HepG2 (cell line): Measurements from ENCODE around the gene PTPRH. TPM values are rescaled to one million over a fixed set of nuclear protein-coding genes. Genes with fewer than 3 reads are reported as not detected.

Experiments used
- GMEB2 ChIP-seq: IDR thresholded peaks from 2 replicates; pipeline ENCODE4 v1.6.1; 2016; ENCODE audit warnings: missing biosample characterization, missing genetic modification reagents, low read depth
- HNF1B ChIP-seq: sonication (generic); formaldehyde crosslinking; IDR thresholded peaks from 2 replicates; pipeline ENCODE4 v1.5.1; 2020; ENCODE audit warnings: mild to moderate bottlenecking, moderate library complexity, missing genetic modification reagents
- ZNF772 ChIP-seq: sonication (generic); formaldehyde crosslinking; IDR thresholded peaks from 2 replicates; pipeline ENCODE4 v1.5.0; 2020; ENCODE audit warnings: mild to moderate bottlenecking, missing genetic modification reagents
- polyA plus RNA-seq, 8 experiments: library from polyadenylated mRNA; depleted of rRNA in 3 of 8; stranded (reverse) in 7 of 8; unstranded in 1 of 8; fragments of >200 nt; fragmentation: Illumina TruSeq in 4 of 8; extraction: Trizol in 4 of 8; gene quantifications; 2 replicates each; pipeline versions ENCODE4 v1.2.1 to v1.2.3, GENCODE V29; 2011 to 2016; ENCODE audit warnings: low read depth in 4 of 8, missing spikeins in 1 of 8, mixed read lengths in 1 of 8; ENCODE audit not compliant: insufficient read depth in 1 of 8
- total RNA-seq, 5 experiments: library from RNA; depleted of rRNA; stranded (reverse); fragments of >200 nt; fragmentation: Illumina TruSeq; extraction: Trizol; gene quantifications; 2 replicates each; pipeline ENCODE4 v1.2.3, GENCODE V29; 2016; ENCODE audit warnings: low read depth in 1 of 5
- TF ChIP-seq, protein P1 (sequence below): sonication (generic); formaldehyde crosslinking; IDR thresholded peaks from 2 replicates; pipeline ENCODE4 v1.5.1; 2020; ENCODE audit warnings: mild to moderate bottlenecking, missing genetic modification reagents, borderline replicate concordance

Gene PTPRH
- total and polyA plus RNA-seq, 2 of the 13 experiments (the other 11 are each of a cell fraction or from before 2014, with no cell fraction given) = 14.7 to 125 TPM

- TF ChIP-seq, protein P1, sequence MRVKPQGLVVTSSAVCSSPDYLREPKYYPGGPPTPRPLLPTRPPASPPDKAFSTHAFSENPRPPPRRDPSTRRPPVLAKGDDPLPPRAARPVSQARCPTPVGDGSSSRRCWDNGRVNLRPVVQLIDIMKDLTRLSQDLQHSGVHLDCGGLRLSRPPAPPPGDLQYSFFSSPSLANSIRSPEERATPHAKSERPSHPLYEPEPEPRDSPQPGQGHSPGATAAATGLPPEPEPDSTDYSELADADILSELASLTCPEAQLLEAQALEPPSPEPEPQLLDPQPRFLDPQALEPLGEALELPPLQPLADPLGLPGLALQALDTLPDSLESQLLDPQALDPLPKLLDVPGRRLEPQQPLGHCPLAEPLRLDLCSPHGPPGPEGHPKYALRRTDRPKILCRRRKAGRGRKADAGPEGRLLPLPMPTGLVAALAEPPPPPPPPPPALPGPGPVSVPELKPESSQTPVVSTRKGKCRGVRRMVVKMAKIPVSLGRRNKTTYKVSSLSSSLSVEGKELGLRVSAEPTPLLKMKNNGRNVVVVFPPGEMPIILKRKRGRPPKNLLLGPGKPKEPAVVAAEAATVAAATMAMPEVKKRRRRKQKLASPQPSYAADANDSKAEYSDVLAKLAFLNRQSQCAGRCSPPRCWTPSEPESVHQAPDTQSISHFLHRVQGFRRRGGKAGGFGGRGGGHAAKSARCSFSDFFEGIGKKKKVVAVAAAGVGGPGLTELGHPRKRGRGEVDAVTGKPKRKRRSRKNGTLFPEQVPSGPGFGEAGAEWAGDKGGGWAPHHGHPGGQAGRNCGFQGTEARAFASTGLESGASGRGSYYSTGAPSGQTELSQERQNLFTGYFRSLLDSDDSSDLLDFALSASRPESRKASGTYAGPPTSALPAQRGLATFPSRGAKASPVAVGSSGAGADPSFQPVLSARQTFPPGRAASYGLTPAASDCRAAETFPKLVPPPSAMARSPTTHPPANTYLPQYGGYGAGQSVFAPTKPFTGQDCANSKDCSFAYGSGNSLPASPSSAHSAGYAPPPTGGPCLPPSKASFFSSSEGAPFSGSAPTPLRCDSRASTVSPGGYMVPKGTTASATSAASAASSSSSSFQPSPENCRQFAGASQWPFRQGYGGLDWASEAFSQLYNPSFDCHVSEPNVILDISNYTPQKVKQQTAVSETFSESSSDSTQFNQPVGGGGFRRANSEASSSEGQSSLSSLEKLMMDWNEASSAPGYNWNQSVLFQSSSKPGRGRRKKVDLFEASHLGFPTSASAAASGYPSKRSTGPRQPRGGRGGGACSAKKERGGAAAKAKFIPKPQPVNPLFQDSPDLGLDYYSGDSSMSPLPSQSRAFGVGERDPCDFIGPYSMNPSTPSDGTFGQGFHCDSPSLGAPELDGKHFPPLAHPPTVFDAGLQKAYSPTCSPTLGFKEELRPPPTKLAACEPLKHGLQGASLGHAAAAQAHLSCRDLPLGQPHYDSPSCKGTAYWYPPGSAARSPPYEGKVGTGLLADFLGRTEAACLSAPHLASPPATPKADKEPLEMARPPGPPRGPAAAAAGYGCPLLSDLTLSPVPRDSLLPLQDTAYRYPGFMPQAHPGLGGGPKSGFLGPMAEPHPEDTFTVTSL = no peak
- TF ChIP-seq HNF1B (CRISPR knock-in tag) (no peak), GMEB2 (CRISPR knock-in tag) (no peak), ZNF772 (CRISPR knock-in tag) (no peak)
These were observed 55.5 kb downstream of the PTPRH start (continued) for GRCh38 chr19:55153652-55154264.
